Stimulated activated CD4-positive, alpha-beta T cell treated with anti-CD3 and anti-CD28 coated beads, Interleukin-2, amount 100 ng/mL, for 48 hours (primary cell): ENCODE measurements around the gene SPIN2A.
"Not testable (repeated sequence)": the region's sequence is repeated elsewhere in the genome, so short reads cannot be mapped to it uniquely, and the experiment has no call there.

Experiments used
- DNase-seq, 2 donors: peaks; one replicate each; pipeline ENCODE4 v3.0.0-alpha.2; 2020

SPIN2A gene

GRCh38 chrX:57137073-57137472, at the start of gene SPIN2A:
SPIN2A (minus strand) TSS chrX:57137397; CDS start chrX:57136597, 800 bp downstream.
- DNase-seq: not testable (repeated sequence)

- DNase-seq: no peak
Observed at GRCh38 chrX:57178605-57179004, 41.4 kb upstream of the SPIN2A start.

GRCh38 chrX:57177070-57177469, 39.9 kb upstream of the SPIN2A start:
- DNase-seq: no peak

GRCh38 chrX:57172544-57172943, 35.3 kb upstream of the SPIN2A start:
- DNase-seq: no peak

- no peak for DNase-seq
Observed at GRCh38 chrX:57156397-57157049, 19.3 kb upstream of the SPIN2A start.

GRCh38 chrX:57155171-57155570, 18.0 kb upstream of the SPIN2A start:
- DNase-seq: no peak

GRCh38 chrX:57152222-57152621, 15.0 kb upstream of the SPIN2A start:
- not testable (repeated sequence) for DNase-seq

- no peak for DNase-seq
Observed at GRCh38 chrX:57138674-57139073, 1.5 kb upstream of the SPIN2A start.

GRCh38 chrX:57137501-57137900, 304 bp upstream of the SPIN2A start:
- no peak for DNase-seq

- not testable (repeated sequence) for DNase-seq
Observed at GRCh38 chrX:57136589-57136988, 608 bp downstream of the SPIN2A start.

- no peak for DNase-seq
Observed at GRCh38 chrX:57135287-57135686, 1.9 kb downstream of the SPIN2A start.

- no peak for DNase-seq
Observed at GRCh38 chrX:57134702-57135101, 2.5 kb downstream of the SPIN2A start.

GRCh38 chrX:57133706-57134105, 3.5 kb downstream of the SPIN2A start:
- DNase-seq: no peak

GRCh38 chrX:57133284-57133683, 3.9 kb downstream of the SPIN2A start:
- DNase-seq: not testable (repeated sequence)

GRCh38 chrX:57132046-57132445, 5.2 kb downstream of the SPIN2A start:
- no peak for DNase-seq

- DNase-seq: no peak
Observed at GRCh38 chrX:57121816-57122215, 15.4 kb downstream of the SPIN2A start.

GRCh38 chrX:57121162-57121755, 15.9 kb downstream of the SPIN2A start, which contains the start of gene SPIN2B:
SPIN2B (minus strand) TSS chrX:57121548.
- peak; percentile 57 to 62 for DNase-seq

- not testable (repeated sequence) for DNase-seq
Observed at GRCh38 chrX:57120619-57121161, 16.5 kb downstream of the SPIN2A start.

GRCh38 chrX:57119416-57119815, 17.8 kb downstream of the SPIN2A start:
- no peak for DNase-seq

GRCh38 chrX:57117566-57117965, 19.6 kb downstream of the SPIN2A start:
- not testable (repeated sequence) for DNase-seq

GRCh38 chrX:57104921-57105398, 32.2 kb downstream of the SPIN2A start:
- no peak for DNase-seq

- no peak for DNase-seq
Observed at GRCh38 chrX:57104406-57104805, 32.8 kb downstream of the SPIN2A start.

GRCh38 chrX:57103489-57103888, 33.7 kb downstream of the SPIN2A start:
- DNase-seq: no peak

GRCh38 chrX:57102918-57103317, 34.3 kb downstream of the SPIN2A start:
- not testable (repeated sequence) for DNase-seq
